ENCODE data around the gene EPC2.

EPC2 gene

GRCh38 chr2:148828941-148829340 is 184.4 kb downstream of the EPC2 start:
- TF ChIP-seq SPI1 (IDR thresholded peaks at IDR 0.05; ENCODE audit: borderline replicate concordance, low read depth) (no peak), CTCF (IDR thresholded peaks at IDR 0.05; ENCODE audit: insufficient read depth, low read length) (no peak), GABPA (IDR thresholded peaks at IDR 0.05; ENCODE audit: low read depth) (no peak), REST (IDR thresholded peaks at IDR 0.05; ENCODE audit: insufficient replicate concordance, low read depth) (no peak), POLR2AphosphoS5 (IDR thresholded peaks at IDR 0.05; ENCODE audit: low read depth) (no peak)
- Histone ChIP-seq H3K27ac (replicated peaks) (no peak overlapping the region), H3K4me3 (replicated peaks; ENCODE audit: insufficient read depth, low read length) (no peak overlapping the region), H3K27me3 (ENCODE audit: insufficient read depth, poor library complexity, severe bottlenecking) (no peaks in the 10 kb centered on the region)
- DNase-seq (ENCODE audit: low read depth in 1 of 2, low spot score in 1 of 2): no peak

- Histone ChIP-seq H3K27ac (replicated peaks) (no peak overlapping the region), H3K4me3 (replicated peaks; ENCODE audit: insufficient read depth, low read length) (no peak overlapping the region), H3K27me3 (ENCODE audit: insufficient read depth, poor library complexity, severe bottlenecking) (no peaks in the 10 kb centered on the region)
- no peak for DNase-seq (ENCODE audit: low read depth in 1 of 2, low spot score in 1 of 2)
- TF ChIP-seq SPI1 (IDR thresholded peaks at IDR 0.05; ENCODE audit: borderline replicate concordance, low read depth) (no peak), REST (IDR thresholded peaks at IDR 0.05; ENCODE audit: insufficient replicate concordance, low read depth) (no peak), CTCF (IDR thresholded peaks at IDR 0.05; ENCODE audit: insufficient read depth, low read length) (no peak), GABPA (IDR thresholded peaks at IDR 0.05; ENCODE audit: low read depth) (no peak), POLR2AphosphoS5 (IDR thresholded peaks at IDR 0.05; ENCODE audit: low read depth) (no peak)
These were observed 185.1 kb downstream of the EPC2 start for GRCh38 chr2:148829618-148830017.

GRCh38 chr2:148832637-148833036 is 188.1 kb downstream of the EPC2 start:
- Histone ChIP-seq H3K27ac (replicated peaks) (no peak overlapping the region), H3K27me3 (ENCODE audit: insufficient read depth, poor library complexity, severe bottlenecking) (peaks cover 3% of the 10 kb centered on the region), H3K4me3 (replicated peaks; ENCODE audit: insufficient read depth, low read length) (no peak overlapping the region)
- TF ChIP-seq POLR2AphosphoS5 (IDR thresholded peaks at IDR 0.05; ENCODE audit: low read depth) (no peak), GABPA (IDR thresholded peaks at IDR 0.05; ENCODE audit: low read depth) (no peak), SPI1 (IDR thresholded peaks at IDR 0.05; ENCODE audit: borderline replicate concordance, low read depth) (no peak), REST (IDR thresholded peaks at IDR 0.05; ENCODE audit: insufficient replicate concordance, low read depth) (no peak), CTCF (IDR thresholded peaks at IDR 0.05; ENCODE audit: insufficient read depth, low read length) (no peak)
- DNase-seq (ENCODE audit: low read depth in 1 of 2, low spot score in 1 of 2): no peak

Measured in HL-60 (cell line).